GM21717 (cell line): ENCODE results near the gene POLR2A.
"Not testable (repeated sequence)": the region's sequence is repeated elsewhere in the genome, so short reads cannot be mapped to it uniquely, and the experiment has no call there.

ENCODE experiments used
- ATAC-seq: cut with Tn5 transposase; IDR thresholded peaks from one replicate; pipeline ENCODE4 v1.9.1; 2021; ENCODE audit warnings: mild to moderate bottlenecking, moderate library complexity; ENCODE audit not compliant: unreplicated experiment

POLR2A gene

DNA sequence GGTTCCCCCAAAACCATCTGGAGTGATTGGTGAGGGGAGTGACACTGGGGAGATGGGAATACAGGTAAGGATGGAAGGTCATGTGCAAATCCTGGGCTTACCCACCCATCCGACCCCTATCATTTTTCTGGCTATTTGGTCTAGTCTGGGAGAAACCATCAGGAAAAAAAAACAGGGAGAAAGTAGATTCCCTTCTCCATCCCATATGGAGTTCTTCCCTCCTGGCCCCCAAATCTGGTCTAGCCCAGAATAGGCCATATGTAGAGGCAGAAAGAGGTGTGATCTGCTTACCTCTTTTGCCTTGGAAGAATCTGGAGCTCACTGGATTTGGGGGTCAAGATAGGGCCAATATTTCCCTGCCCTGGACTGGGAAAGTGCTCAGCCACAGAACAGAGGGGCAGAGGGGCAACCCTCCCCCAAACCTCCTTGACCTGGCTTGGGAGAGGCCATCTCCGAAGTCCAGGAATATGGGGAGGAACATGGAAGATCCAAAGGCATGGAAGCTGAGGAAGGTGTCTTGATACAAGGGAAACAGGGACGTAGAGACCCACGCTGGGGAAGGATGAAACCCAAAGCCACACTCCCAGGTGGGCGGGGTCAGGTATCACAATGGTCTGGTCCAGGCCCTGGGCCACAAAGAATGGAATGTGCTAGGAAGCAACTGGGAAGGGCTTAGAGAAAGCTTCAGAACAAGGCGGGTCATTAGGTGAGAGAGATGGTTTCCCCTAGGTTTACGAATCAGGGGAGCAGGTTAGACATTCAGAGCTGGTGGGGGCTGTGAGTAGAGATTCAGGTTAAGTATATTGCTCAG, 23.1 kb upstream of the POLR2A start:
- ATAC-seq = no peak

DNA sequence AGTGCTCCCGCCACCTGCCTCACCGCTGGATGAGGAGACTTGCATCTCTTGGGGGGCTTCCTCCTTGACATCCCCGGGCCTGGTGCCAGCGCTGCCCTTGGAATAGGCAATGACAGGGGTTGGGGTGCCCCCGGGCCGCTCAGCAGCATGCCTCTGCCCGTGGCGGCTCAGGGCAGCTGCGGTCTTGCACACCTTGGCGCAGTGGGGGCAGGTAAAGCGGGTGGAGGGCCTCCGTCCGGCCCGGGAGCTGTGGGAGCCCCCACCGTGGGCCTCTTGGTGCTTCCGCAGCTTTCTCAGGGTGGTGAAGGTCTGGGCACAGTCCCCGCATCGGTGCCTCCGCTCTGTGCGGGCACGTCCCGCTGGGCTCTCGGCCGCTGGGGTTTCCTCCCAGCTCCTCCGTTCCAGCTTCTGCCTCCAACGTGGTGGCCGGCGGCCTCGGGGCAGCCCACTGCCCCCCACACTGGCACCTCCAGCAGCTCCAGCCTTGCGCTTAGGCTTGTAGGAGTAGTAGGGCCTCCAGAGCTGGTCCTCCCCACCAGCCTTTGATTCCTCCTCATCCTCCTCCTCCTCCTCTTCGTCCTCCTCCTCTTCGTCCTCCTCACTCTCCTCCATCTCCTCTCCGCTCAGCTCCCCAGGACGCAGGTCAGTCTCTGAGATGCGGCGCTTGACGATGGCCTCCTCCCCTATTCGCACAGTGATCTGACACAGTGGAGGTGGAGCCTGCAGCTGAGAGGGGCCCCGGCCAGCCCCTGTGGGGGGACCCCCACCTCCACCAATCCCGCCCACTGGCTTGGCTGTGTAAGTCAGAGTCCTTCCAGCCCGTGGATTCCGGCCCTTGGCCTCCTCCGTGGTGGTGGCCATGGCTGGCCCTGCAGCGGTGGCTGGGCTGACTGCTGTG, 21.4 kb upstream of the POLR2A start:
- no peak for ATAC-seq

DNA sequence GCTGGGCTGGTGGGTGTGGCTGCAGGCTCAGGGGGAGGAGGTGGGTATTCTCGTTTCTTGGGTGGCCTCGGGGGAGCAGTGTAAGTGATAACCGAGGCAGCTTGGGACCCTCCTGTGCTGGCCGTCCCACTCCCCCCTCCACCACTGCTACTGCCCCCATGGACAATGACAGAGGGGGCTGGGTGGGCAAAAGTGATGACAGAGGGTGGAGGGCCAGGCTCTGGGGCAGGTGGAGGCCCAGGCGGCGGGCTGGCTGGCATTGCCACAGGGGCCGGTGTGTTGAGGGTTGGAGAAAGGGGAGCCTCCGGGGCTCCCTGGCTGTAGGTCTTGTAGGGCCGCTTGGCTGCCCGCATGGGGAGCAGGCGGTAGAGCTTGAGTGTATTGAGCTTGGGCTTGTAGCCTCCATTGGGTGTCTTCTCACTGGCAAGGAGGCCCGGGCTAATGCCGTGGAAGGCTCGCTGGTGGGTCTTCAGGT, 20.8 kb upstream of the POLR2A start:
- no peak for ATAC-seq

DNA sequence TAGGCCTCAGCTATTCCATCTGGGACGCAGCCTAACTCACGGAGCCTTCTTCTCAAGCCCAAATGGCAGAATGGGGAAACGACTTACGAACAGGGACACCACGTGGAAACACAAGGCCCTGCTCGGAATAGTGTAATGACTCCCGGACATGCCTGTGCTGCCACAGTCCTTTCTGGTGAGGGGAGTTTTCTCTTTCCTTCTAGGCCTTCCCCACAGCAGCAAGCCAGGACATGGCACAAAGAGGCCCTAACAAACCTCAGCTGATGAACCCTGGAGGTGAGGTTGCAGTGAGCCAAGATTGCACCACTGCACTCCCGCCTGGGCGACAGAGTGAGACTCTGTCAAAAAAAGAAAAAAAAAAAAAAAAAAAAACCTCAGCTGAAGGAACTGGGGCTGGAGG, 20.1 kb upstream of the POLR2A start:
- ATAC-seq = no peak

GRCh38 chr17:7465597-7466275, 18.4 kb upstream of the POLR2A start:
- no peak for ATAC-seq

DNA sequence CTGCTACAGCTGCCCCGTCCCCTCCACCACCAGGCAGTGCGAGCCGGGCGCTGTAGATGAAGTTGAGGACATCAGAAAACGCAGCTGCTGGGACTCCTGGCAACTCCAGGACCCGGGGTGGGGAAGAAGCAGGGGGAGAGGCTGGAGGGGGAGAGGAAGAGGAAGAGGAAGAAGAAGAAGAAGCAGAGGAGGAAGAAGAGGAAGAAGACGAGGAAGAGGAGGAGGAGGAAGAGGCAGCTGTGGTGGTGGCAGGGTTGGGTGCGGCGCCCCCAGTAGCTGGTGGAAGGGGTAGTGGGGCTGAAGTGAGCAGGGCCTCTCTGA, 17.9 kb upstream of the POLR2A start:
- no peak for ATAC-seq

- ATAC-seq = no peak
Observed at GRCh38 chr17:7466639-7467341, 17.4 kb upstream of the POLR2A start.

DNA sequence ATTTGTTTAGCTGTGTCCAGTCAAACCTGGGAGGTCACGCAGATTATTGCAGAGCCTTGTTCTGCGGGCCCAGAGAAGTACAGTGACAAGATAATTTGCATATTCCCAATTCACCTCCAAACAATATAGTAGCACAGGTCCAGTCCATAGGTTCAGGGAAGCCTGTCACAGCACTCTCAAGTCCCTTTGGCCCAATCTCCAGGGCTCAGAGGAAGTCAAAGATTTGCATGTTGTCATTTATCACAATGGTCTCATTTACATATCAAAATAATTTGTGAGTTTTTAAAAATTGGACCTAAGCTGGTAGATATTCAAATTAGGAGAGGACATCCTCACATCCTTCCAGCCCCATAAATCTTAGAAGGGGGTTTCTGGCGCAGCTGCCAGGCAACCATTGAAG, 16.7 kb upstream of the POLR2A start:
- ATAC-seq = no peak

DNA sequence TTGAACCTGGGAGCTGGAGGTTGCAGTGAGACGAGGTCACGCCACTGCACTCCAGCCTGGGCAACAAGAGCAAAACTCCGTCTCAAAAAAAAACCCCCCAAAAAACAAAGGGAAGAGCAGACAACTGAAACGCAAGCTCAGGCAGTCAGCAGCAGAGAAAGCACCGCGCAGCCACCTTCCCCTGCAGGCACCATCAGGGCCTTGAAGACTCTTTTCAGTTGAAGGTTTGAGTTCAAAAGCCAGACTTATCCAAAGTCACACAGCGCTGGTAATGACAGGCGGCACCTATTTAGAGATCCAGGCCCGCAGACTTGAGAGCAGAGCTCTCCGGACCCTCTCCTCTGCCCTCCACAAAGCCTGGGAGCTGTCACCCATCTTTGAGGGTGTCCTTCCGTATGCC, 15.9 kb upstream of the POLR2A start:
- ATAC-seq = no peak

DNA sequence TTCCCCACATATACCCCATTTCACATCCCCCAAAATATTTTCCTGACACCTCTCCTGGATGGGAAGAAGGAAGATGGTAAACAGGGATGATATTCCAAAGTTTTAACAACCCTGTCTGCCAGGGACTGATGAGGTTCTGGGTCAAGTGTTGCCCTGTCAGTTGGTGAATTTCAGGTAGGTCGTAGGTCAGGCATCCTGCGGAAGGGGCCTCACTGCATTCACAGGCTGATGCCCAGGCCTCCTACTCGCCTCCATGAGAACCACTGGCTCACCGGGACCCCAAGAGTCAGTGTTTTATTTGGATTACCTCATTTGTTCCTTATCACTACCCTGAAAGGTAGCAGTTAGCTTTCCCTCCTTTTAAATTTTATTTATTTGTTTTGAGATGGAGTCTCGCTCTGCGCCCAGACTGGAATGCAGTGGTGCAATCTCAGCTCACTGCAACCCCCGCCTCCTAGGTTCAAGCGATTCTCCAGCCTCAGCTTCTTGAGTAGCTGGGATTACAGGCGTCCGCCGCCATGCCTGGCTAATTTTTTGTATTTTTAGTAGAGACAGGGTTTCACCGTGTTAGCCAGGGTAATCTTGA, 15.3 kb upstream of the POLR2A start:
- ATAC-seq = no peak

DNA sequence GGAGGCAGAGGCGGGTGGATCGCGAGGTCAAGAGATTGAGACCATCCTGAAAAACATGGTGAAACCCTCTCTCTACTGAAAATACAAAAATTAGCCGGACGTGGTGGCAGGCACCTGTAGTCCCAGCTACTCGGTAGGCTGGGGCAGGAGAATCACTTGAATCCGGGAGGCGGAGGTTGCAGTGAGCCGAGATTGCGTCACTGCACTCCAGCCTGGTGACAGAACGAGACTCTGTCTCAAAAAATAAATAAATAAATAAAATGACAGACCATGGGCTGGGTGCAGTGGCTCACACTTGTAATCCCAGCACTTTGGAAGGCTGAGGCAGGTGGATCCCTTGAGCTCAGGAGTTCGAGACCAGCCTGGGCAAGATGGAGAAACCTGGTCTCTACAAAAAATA, 14.3 kb upstream of the POLR2A start:
- ATAC-seq = not testable (repeated sequence)

GRCh38 chr17:7470457-7470973, 13.7 kb upstream of the POLR2A start:
- ATAC-seq = not testable (repeated sequence)

DNA sequence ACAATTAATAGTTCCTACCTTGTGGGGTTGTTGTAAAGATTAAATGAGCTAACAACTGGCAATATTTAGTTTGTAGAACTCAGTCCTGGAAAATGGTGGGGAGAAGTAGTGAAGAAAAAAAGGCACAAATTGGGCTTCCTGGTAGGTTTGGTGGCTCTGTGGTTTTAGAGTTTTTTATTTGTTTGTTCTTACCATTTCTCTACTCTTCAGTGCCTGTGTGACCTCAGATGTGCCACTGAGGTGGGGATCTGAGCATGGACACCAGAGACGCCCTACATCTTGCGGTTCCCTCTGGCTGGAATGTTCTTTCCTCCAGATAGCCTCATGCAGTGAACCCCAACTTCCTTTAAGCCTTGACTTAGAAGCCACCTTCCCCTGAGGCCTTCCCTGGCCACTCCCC, 12.4 kb upstream of the POLR2A start:
- no peak for ATAC-seq

DNA sequence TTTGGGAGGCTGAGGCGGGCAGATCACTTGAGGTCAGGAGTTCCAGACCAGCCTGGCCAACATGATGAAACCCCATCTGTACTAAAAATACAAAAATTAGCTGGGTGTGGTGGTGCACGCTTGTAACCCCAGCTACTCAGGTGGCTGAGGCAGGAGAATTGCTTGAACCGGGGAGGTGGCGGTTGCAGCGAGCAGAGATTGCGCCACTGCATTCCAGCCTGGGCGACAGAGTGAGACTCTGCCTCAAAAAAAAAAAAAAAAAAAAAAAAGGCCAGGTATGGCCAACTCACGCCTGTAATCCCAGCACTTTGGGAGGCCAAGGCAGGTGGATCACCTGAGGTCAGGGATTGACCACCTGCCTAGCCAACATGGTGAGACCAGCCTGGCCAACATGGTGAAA, 9.4 kb upstream of the POLR2A start:
- ATAC-seq = not testable (repeated sequence)

GRCh38 chr17:7475764-7476422, 8.3 kb upstream of the POLR2A start:
- no peak for ATAC-seq

- no peak for ATAC-seq
Observed at GRCh38 chr17:7476494-7476893, 7.7 kb upstream of the POLR2A start.

GRCh38 chr17:7476951-7477350, 7.2 kb upstream of the POLR2A start:
- no peak for ATAC-seq

GRCh38 chr17:7477392-7478275, 6.5 kb upstream of the POLR2A start:
- ATAC-seq = no peak
